GM12873 (cell line): Measurements from ENCODE around the gene LRRC14B.

Experiments
- TF ChIP-seq, protein P1 (sequence below): IDR thresholded peaks from 2 replicates; pipeline ENCODE4 v1.5.1; 2012; ENCODE audit warnings: low read depth, mild to moderate bottlenecking, moderate library complexity, low read length, control low read depth; ENCODE audit not compliant: insufficient read depth; ENCODE audit errors: missing control alignments

The LRRC14B gene

GRCh38 chr5:185095-186070 is 5.9 kb upstream of the LRRC14B start:
- TF ChIP-seq, protein P1, sequence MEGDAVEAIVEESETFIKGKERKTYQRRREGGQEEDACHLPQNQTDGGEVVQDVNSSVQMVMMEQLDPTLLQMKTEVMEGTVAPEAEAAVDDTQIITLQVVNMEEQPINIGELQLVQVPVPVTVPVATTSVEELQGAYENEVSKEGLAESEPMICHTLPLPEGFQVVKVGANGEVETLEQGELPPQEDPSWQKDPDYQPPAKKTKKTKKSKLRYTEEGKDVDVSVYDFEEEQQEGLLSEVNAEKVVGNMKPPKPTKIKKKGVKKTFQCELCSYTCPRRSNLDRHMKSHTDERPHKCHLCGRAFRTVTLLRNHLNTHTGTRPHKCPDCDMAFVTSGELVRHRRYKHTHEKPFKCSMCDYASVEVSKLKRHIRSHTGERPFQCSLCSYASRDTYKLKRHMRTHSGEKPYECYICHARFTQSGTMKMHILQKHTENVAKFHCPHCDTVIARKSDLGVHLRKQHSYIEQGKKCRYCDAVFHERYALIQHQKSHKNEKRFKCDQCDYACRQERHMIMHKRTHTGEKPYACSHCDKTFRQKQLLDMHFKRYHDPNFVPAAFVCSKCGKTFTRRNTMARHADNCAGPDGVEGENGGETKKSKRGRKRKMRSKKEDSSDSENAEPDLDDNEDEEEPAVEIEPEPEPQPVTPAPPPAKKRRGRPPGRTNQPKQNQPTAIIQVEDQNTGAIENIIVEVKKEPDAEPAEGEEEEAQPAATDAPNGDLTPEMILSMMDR = no peak

GRCh38 chr5:186091-187041 is 4.9 kb upstream of the LRRC14B start:
- TF ChIP-seq, protein P1 = no peak

- TF ChIP-seq, protein P1 = no peak
Measured at GRCh38 chr5:187042-187431, 4.3 kb upstream of the LRRC14B start.

DNA sequence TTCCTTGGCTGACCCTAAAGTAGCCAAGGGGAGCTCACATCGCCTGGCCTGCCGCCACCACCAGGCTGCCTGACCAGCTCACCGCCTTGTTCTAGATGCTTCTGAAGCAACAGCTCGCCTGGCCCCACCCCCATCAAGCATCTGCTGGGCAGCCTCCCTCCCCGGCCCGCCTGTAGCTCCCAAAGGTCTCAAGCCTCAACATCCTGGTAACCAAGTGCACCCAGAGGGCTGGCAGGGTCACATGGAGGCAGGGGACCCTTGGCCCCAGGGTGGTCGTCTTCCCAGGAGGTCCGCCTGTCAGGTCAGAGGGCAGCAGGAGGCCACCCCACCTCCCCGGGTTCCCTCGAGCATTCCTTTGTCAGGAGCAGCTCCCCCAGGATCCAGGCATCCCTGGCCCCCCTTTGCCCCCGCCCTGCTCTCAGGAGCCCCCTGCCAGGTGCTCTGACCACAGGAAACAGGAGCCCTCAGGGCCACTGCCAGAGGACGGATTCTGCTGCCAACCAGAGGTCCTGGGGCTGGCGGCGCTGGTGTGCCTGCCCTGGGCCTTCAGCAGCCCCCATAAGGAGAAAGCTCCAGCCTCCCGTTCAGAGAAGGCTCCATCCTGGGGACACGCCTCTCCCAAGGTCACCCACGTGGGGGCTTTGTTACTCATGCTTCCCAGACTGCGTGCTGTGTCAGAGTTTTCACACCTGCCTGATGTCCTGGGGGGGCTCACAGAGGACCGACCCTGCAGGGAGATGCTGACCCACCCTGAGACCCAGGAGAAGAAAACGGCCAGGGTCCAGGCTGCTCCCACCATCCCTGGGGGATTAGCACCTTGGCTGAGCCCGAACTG is 3.5 kb upstream of the LRRC14B start:
- TF ChIP-seq, protein P1 = no peak

GRCh38 chr5:188488-189481 is 2.5 kb upstream of the LRRC14B start:
- TF ChIP-seq, protein P1 = peak; percentile 95

- TF ChIP-seq, protein P1 = no peak
Measured at GRCh38 chr5:189486-189885, 1.8 kb upstream of the LRRC14B start.
